Activated naive CD4-positive, alpha-beta T cell (primary cell): ENCODE measurements around the gene IQSEC3.

Source experiments
- DNase-seq, 4 experiments: peaks; one replicate each; lab custom pipeline; 2025; lab: John Stamatoyannopoulos, UW

The IQSEC3 gene

GRCh38 chr12:163406-163986, 96.9 kb downstream of the IQSEC3 start:
- DNase-seq, result no peak

- no peak for DNase-seq
These were observed 97.6 kb downstream of the IQSEC3 start for GRCh38 chr12:164207-164606.

- no peak for DNase-seq
These were observed 99.3 kb downstream of the IQSEC3 start for GRCh38 chr12:165862-166368.

- DNase-seq, result no peak
These were observed 100.0 kb downstream of the IQSEC3 start for GRCh38 chr12:166425-167075.

GRCh38 chr12:167959-168600, 101.5 kb downstream of the IQSEC3 start:
- DNase-seq, result no peak

- DNase-seq, result no peak
These were observed 102.4 kb downstream of the IQSEC3 start for GRCh38 chr12:168763-169525.

DNA sequence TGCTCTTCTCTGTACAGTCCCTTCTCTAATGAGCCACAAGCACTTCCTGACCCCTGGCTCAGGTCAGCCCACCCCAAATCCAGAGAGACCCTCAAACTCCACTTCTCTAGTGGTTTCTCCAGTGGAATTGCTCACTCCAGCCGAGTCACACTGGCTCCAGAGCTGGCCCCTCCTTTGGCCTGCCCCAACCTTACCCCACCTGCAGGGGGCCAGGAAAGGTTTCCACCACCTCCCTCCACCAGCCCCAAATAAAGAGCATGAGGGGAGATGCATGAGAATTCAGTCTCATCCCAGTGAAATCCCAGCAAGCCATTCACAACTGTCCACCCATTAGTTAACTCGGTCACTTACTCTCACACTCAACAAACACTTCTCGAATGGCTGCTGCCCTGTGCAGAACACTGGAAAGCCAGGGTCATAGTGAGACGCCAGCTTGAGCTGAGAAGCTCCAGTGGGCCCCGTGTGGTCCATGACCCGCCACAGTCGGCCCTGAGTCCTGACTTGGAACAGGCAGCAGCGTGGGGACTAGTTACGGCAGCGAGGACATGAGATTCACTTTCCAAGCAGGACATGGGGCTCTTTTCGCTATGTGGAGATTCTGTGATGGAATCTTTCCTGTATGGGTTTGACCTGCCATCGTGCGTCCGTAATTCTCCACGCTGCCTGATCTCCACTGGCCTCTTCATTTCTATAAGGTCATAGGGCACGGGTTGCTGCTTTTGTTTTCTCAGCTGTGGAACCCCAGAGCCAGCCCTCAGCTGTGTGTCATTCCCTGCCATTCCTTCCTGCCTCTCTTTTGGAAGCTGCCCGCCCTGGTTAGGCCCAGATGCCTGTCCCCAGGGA, 103.2 kb downstream of the IQSEC3 start:
- no peak for DNase-seq

DNA sequence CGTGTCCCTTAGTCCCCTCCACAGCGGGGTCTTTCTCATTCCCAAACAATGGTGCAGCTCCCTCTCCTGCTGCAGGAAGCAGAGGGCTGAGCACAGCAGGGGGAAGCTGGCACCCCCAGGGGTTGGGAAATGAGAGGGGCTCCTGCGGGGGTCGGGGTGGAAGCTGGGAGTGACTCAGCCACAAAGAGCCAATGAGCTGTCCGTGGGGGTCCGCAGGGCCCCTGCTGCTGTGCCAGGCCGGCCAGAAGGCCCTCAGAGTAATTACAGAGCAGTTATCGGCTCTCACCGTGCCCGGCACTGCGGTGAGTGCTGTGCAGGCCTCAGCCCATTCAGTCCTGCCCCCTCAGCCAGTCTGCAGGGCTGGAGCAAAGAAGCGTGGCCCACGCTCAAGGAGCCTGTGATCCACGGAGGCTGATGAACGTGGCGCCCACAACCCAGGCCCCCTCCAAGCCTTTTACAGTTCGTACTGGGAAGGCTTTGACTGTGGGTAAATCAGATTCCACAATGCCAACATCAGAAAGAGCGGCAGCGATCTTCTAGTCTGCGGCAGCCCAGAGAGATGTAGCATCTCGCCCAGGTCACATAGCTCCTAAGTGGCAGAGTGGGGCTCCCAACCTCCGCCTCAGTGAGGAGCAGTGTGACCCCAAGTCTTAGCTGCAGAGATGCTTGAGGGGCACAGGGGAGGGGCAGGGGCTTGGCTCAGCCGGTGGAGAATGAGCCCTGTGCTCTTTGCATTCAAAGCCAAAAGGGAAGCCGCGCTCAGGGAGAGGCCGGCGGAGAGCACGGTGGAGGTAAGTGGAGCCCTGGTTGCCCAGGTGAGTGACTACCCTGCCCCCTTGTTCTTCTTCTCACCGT, 104.0 kb downstream of the IQSEC3 start:
- no peak for DNase-seq

GRCh38 chr12:171276-171675, 104.7 kb downstream of the IQSEC3 start:
- no peak for DNase-seq

DNA sequence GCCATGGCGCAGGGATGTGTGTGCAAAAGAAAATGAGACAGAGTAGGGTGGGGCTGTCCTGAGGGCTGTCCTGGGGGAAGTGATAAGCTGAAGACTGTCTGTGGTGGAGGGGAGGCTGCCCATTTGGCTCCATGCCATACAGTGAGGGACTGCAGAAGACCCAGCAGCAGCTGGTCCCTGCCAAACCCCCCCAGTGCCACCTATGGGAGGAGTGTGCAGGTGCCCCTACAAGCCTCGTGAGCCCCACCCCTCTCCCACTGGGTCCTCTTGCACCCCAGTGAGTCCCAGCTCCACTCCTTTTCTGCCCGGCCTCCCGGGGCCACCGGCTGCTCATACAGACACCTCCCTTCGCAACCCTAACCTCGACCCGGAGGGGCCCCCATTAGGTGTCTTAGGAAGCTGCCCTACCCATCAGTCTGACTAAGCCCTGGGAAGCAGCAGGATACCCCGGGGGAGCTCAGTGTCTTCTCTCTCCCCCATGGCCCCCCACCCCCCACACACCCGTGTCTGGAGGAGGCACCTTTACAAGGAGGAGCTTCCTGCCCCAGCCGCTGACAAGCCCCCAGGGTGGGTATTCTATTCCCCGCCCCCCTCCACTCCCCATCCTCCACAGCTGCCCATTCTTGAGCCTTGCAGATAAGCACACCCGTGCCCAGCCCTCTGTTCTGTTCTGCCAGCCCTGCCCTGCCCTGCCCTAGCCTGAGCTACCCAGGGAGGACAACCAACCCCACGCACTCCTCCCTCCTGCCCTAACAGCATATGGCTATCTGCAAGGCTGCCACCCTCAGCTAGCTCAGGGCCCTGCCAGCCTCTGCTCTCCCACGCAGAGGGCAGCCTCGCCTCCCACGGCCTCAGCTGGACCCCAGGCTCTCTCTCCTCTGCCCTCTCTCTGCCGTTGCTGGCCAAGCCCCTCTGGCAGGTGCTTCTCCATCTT, 105.4 kb downstream of the IQSEC3 start:
- DNase-seq, result no peak

DNA sequence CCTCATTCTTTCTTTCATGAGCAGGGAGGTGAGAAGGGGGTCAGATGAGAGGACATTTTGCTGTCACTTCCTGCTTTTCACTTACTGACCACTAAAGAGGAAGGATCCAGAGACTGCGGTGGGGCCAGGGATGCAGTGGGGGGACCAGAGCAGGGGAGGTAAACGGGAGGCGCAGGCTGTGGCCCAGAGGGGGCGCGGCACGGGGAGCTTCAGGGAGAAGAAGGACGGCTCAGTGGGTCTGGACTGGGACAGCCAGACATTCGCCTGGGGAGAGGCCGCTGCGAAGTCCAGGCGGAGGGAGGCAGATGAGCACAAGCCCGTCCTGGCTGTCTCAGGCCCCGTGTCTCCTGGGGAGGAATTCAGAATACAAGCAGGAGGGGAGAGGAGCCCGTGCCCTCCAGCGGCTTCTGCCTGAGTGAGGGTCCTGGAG, 106.2 kb downstream of the IQSEC3 start:
- DNase-seq, result no peak

- DNase-seq, result no peak
These were observed 107.6 kb downstream of the IQSEC3 start for GRCh38 chr12:174124-174523.

DNA sequence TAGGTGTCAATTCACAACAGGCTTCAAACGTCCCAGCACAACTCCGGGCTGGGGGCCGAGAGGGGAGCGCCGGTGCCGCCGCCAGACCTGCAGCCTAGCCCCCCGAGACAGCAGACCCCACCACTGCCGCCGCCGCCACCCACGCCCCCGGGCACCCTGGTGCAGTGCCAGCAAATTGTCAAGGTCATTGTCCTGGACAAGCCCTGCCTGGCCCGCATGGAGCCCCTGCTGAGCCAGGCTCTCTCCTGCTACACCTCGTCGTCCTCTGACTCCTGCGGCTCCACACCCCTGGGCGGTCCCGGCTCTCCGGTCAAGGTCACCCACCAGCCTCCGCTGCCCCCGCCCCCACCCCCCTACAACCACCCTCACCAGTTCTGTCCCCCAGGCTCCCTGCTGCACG, 108.0 kb downstream of the IQSEC3 start:
- no peak for DNase-seq

GRCh38 chr12:175250-175649, 108.7 kb downstream of the IQSEC3 start:
- no peak for DNase-seq

DNA sequence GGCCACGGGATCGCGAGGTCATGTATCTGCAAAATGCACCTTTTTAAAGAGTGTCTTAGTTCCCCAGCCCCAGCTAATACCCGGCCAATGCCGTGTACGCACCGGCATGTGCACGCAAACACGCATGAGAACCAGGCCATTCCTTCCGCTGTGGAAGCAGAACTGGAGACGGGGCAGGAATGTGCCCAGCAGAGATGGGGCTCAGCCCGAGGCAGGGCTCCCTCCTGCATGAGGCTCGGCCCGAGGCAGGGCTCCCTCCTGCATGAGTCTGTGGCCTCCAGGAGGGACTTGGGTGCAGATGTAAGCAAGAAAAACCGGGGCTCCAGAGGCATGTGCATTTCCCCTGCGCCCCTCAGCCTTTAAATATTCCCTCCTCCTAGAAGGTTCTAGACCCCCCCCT, 109.2 kb downstream of the IQSEC3 start:
- no peak for DNase-seq

GRCh38 chr12:176321-177181, 110.0 kb downstream of the IQSEC3 start:
- no peak for DNase-seq

DNA sequence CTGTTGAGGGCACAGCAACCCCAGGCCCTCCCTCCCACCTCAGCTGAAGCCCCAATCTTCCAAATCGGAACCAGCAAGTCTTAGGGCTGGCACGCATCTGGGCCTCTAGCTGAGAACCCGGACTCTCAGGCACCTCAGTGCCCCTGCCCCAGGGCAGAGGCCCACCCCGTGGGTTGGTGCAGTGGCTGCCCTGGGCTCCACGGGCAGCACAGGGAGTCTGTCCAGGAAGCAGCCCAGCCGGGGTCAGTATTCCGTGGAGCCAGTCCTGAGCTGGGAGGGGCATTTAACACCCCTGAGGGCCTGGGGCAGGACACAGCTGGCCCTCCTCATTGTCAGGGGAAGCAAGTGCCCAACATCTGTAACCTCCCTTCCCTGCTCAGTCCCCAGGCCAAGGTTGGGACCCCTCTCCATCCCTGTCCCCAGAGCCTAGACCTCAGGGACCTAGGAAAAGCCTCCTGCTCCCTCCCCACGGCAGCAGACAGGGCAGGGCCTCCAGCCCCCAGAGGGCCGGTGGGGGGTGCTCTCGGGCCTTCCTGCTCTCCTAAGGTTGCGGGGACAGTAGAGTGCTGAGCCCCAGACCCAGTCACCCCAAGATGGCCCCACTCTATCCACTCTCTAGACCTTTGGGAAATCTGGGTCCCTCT, 110.9 kb downstream of the IQSEC3 start:
- DNase-seq, result no peak
